EH (cell line): Measurements from ENCODE around the gene ROBO2.

Experiments used
- DNase-seq: peaks from one replicate; pipeline ENCODE4 v3.0.0-alpha.2; 2015; ENCODE audit warnings: low read depth

The ROBO2 gene

DNA sequence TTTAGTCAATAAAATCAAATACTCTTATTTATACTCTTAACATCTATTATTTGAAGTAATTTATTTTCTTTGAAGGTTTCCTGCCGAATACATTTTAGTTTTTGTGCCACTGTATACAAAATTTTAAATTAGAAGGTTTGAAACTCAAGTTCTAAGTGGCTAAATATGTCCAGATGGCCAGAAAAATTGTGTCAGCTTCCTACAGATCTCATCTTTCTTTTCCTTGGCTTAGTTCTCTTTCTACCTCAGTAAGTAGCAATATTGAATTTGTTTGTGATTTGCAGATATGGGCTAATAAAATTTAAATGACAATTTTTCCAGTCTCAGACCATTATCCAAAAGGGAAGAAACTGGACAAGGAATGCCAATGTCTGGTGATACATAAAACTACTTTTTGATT is 452.1 kb downstream of the ROBO2 start:
- DNase-seq: no peak

DNA sequence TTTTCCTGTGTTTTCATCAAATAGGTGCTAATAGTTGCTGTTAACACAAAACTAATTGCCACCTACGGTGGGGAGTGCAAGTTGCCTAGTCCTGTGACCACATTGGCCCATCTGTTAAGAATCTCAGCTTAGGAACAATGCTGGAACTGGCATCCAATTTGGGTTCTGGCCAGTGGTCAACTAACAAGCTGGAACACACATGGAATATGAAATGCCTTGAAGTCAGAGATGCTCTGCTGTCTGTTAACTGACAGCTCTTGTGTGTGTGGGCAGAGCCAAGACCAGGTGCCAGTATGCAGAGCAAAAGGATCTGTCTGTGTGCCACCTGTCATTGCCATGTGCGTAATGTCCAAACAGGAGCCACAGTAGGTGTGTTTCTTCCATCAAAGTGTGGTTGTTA is 460.8 kb downstream of the ROBO2 start:
- DNase-seq: no peak

- peak; percentile 25 for DNase-seq
Observed at GRCh38 chr3:77506384-77506783, 466.5 kb downstream of the ROBO2 start.

DNA sequence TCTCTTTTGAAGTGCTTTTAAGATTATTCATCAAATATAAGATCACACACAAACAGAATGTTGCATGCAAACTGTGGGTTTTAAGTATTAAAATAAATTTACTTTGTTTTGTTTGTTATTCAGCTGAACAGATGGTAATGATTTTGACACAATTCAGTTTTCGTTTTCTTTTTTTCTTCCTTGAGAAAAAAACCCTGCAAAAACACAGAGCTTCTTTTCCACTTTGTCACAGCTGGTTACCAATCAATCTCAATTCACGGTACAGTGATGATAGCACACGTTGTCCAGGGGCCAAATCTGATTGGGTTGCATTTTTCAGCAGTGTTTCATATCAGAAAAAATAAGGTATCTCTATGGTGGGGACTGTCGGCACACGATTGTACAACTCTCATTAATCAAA is 473.6 kb downstream of the ROBO2 start:
- peak; percentile 60 for DNase-seq

- no peak for DNase-seq
Observed at GRCh38 chr3:77514766-77515165, 474.9 kb downstream of the ROBO2 start.

- no peak for DNase-seq
Observed at GRCh38 chr3:77524463-77524862, 484.6 kb downstream of the ROBO2 start.

- DNase-seq: no peak
Observed at GRCh38 chr3:77524946-77525682, 485.2 kb downstream of the ROBO2 start.

- DNase-seq: no peak
Observed at GRCh38 chr3:77526573-77527113, 486.7 kb downstream of the ROBO2 start.

- DNase-seq: no peak
Observed at GRCh38 chr3:77529522-77529921, 489.6 kb downstream of the ROBO2 start.

- peak; percentile 79 for DNase-seq
Observed at GRCh38 chr3:77530870-77531269, 491.0 kb downstream of the ROBO2 start.

- no peak for DNase-seq
Observed at GRCh38 chr3:77535116-77535515, 495.2 kb downstream of the ROBO2 start.

GRCh38 chr3:77536038-77536775 is 496.3 kb downstream of the ROBO2 start:
- DNase-seq: no peak

- DNase-seq: no peak
Observed at GRCh38 chr3:77539014-77539413, 499.1 kb downstream of the ROBO2 start.

GRCh38 chr3:77539677-77540076 is 499.8 kb downstream of the ROBO2 start:
- DNase-seq: no peak

DNA sequence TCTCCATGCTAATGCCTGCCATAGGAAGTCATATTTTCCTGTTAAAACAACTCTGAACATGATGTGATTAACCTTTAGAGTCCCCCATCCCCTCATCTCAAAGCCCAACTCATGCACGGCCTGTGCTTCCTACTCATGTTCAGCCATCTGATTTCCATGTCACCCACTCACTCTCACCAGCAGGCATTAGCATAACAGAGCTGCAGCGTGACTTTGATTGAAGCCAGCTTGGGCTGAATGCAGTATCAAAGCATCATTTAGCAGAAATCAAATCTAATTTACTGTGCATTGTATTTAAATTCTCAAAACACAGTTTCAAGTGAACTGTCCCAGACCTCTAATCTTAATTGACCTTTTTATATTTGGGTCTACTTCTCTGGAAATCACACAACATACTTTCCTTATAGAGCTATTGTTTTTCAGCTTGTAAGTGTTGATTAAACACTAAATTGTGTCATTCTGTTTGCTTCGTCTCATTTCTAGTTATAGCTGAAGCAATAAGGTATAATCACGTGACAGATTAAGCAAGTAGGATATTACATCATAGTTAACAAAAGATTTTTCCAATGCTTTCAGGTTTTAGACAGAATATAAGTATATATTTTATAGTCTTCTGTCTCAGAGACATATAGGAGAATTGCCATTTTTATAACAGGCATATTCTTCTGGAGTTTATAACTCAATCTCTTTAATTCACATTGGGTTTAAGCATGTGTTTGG is 501.5 kb downstream of the ROBO2 start:
- no peak for DNase-seq

DNA sequence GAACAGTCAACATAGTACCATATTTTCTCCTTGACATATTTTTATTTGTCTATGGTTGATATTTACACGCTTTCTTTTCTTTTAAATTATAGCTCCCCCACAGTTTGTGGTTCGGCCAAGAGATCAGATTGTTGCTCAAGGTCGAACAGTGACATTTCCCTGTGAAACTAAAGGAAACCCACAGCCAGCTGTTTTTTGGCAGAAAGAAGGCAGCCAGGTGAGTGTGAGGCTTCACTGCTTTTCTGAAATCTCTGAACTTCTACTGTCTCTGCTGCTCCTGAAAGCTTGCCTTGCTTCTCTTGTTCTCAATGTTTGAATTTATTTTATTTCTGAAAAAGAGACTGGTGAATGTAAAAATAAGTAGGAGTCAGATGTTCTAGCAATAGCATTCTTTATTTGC is 506.3 kb downstream of the ROBO2 start:
- DNase-seq: no peak

DNA sequence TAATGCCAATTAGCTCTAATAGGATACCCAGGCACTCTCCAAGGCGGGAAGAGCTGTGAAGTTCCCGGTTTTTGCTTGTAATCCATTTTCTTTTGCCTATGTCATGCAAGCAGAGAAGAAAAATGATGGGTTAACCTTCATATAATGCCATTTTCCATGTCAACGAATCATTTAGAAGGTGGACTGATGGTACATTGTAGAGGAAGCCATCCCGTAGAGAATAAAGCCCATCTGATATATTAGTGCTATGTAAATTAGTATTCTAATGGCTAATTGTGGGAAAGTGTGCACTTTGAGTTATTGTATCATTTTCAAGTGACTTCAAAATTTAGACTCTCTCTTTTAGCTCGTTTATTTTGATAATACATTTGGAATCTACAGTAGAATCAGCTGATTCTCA is 509.1 kb downstream of the ROBO2 start:
- no peak for DNase-seq

DNA sequence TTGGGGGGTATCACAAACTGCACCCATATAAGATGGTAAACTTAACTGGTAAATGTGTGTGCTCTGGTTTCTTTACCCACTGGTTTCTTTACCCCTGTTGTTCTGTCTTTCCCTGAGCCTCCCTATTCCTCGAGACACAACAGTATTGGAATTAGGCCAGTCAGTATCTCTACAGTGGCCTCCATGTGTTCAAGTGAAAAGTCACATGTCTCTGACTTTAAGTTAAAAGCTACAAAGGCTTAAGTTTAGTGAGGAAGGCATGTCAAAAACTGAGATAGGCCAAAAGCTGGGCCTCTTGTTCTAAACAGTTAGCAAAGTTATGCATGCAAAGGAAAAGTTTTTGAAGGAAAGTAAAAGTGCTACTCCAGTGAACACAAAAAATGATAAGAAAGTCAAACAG is 513.3 kb downstream of the ROBO2 start:
- no peak for DNase-seq

- no peak for DNase-seq
Observed at GRCh38 chr3:77562089-77562488, 522.2 kb downstream of the ROBO2 start.

DNA sequence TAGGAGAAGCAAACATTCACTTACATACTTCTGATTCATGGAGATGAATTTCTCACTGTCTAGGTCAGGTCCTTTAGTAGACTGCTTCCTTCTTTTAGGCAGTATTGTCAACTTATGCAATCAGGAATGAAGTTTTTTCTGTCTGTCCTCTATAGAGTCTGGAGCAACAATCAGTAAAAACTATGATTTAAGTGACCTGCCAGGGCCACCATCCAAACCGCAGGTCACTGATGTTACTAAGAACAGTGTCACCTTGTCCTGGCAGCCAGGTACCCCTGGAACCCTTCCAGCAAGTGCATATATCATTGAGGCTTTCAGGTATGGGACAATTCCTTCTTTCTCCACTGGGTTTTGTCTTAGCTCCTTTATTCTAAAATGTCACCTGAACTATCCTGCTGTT is 523.1 kb downstream of the ROBO2 start:
- DNase-seq: no peak

- no peak for DNase-seq
Observed at GRCh38 chr3:77566055-77566454, 526.2 kb downstream of the ROBO2 start.

DNA sequence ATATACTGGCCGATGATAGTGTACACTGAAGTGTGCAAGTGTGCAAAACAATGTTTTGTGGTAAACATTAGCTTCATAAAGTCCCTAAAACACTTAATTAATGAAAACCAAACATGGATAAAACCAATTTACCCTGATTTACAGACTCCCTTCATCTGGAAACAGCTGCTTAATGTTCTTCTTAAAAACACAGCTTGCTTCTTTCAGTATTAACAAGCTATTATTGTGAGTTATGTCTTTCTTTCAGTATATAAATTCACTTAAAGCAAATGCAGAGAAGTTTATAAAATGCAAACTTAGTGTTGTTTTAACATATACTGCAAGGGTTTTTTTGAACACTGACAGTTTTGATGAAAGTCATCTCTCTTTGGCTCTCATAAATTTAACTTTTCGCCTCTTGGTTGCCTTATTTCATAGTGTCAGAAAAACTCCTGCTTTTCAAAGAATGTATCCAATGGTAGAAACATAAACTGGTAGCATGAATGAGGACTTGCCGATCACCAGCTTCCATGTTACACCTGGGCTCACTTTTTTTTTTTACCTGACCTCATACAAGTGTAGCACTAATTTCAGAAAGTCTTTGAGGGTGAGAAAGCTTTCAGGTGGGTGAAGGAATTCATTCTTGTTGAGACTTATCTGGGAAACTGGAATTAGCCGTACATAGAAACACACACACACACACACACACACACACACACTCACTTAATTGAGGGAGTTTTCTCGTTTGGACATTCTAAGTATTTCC is 532.2 kb downstream of the ROBO2 start:
- no peak for DNase-seq
